Naive thymus-derived CD8-positive, alpha-beta T cell (primary cell): ENCODE measurements around the gene RAB11A. TPM values are rescaled to one million over a fixed set of nuclear protein-coding genes. Genes with fewer than 3 reads are reported as not detected.

Source experiments
- ATAC-seq, 2 donors: fragments of 150-1000 bp; cut with Tn5 transposase in 1 of 2; sonication (Bioruptor Pico), chemical (Tn5 transposase) in 1 of 2; 1 replicate in 1 of 2; 2 replicates in 1 of 2; pipeline ENCODE4 v1.10.0; 2021; ENCODE audit warnings: mild to moderate bottlenecking in 2 of 2, moderate library complexity in 2 of 2
- POLR2A ChIA-PET: fragments of 350-600 bp; sonication (Branson Sonifier 250); formaldehyde crosslinking; loops from one replicate; lab custom pipeline; 2021; ENCODE audit warnings: antibody characterized with exemption; lab: Charles Lee
- DNase-seq, 10 donors: peaks; one replicate each; pipeline versions ENCODE4 v3.0.0 to v3.0.0-alpha.2; 2020 to 2022
- H3K27ac Mint-ChIP-seq, 10 donors: one replicate each; pipeline ENCODE4 v1.8.0; 2020 to 2022; ENCODE audit warnings: mild to moderate bottlenecking in 10 of 10, mixed read lengths in 10 of 10, moderate library complexity in 4 of 10, inconsistent platforms in 1 of 10
- H3K27me3 Mint-ChIP-seq, 5 donors: one replicate each; pipeline ENCODE4 v1.8.0; 2021 to 2022; ENCODE audit warnings: mixed read lengths in 5 of 5
- H3K36me3 Mint-ChIP-seq, 3 donors: one replicate each; pipeline ENCODE4 v1.8.0; 2020 to 2022; ENCODE audit warnings: mixed read lengths in 3 of 3, mild to moderate bottlenecking in 2 of 3, inconsistent platforms in 1 of 3
- H3K4me1 Mint-ChIP-seq, 4 donors: one replicate each; pipeline ENCODE4 v1.8.0; 2021 to 2022; ENCODE audit warnings: mixed read lengths in 4 of 4
- H3K4me3 Mint-ChIP-seq, 10 donors: one replicate each; pipeline ENCODE4 v1.8.0; 2020 to 2022; ENCODE audit warnings: mild to moderate bottlenecking in 10 of 10, mixed read lengths in 10 of 10, moderate library complexity in 6 of 10, inconsistent platforms in 1 of 10
- H3K9me3 Mint-ChIP-seq, 9 donors: one replicate each; pipeline ENCODE4 v1.8.0; 2020 to 2022; ENCODE audit warnings: mixed read lengths in 9 of 9, mild to moderate bottlenecking in 3 of 9, inconsistent platforms in 1 of 9, moderate library complexity in 1 of 9
- polyA plus RNA-seq, 3 donors: library from polyadenylated mRNA; unstranded; fragments of 300-500 nt; fragmentation: Illumina TruSeq; gene quantifications; one replicate each; pipeline ENCODE4 v1.2.3, GENCODE V29; 2021
- total RNA-seq, 8 experiments: library from RNA in 2 of 8; stranded (reverse) in 2 of 8; gene quantifications; one replicate each; pipeline ENCODE4 v1.2.3 and lab custom pipeline; 2021 to 2026

The RAB11A gene
- total RNA-seq (10 to 100 TPM; 75.9 to 76.9 TPM), polyA plus RNA-seq (100 to 1,000 TPM; 186 to 204 (median 186) TPM), total RNA-seq (lab: John Stamatoyannopoulos, UW) (78.3 to 108 (median 92.9) reads per million in 6 experiments)

GRCh38 chr15:65869126-65869953 lies at the start of gene RAB11A:
Gene RAB11A, plus strand, starts transcription at chr15:65869491. Its CDS starts 95 bp downstream, at chr15:65869586.
- ATAC-seq (peak; percentile 91 to 92), DNase-seq (peak; percentile 92 to 98 (median 93))
- Mint-ChIP-seq H3K27me3 (peaks cover 0 to 4% (median 0%) of the 10 kb centered on the region in 5 donors), H3K27ac (peak within 1 kb of the TSS; percentile 93 to 100 (median 99)), H3K9me3 (peaks cover 0 to 4% (median 0%) of the 10 kb centered on the region in 9 donors), H3K4me1 (peaks cover 26 to 38% (median 33%) of the 10 kb centered on the region in 4 donors), H3K36me3 (peaks cover 0 to 4% (median 0%) of the 10 kb centered on the region in 3 donors), H3K4me3 (peak within 1 kb of the TSS; percentile 93 to 100 (median 99))
- POLR2A ChIA-PET: interaction anchor here (0.5 to 2.4 kb wide), 33 partner anchors 10 to 1998 kb away, joined by 3 to 23 read pairs (median 4); partner anchors contain the start of genes DENND4A, DPP8, INTS14 and RNU5B-1

DNA sequence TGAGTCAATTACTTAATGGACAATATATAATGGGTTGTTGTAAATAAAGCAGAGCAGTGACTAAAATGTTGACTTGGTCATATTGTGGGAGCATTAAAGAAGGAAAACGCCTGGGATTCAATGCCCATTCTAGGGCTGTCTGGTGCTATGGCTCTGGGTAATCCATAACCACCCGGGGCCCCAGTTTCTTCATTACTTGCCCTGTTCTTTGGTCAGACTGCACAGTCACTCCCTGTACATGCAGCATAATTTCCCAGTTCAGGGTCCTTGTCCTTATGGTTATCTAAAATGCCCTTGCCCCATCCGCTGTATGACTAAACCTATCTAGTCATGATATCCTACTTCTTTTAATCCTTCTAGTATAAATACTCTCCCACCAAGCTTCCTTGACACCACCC lies 49.7 kb upstream of the RAB11A start:
- Mint-ChIP-seq H3K4me1 (peaks cover 18 to 77% (median 54%) of the 10 kb centered on the region in 4 donors), H3K36me3 (peaks cover 0 to 4% (median 0%) of the 10 kb centered on the region in 3 donors), H3K4me3 (peak overlapping the region in 9 of 10 donors; percentile 62 to 90 (median 75)), H3K9me3 (peaks cover 0 to 9% (median 0%) of the 10 kb centered on the region in 9 donors), H3K27ac (peak overlapping the region; percentile 94 to 99 (median 98)), H3K27me3 (no peaks in the 10 kb centered on the region)
- no peak for DNase-seq
- ATAC-seq: peak in 1 of 2 donors; percentile 12
- POLR2A ChIA-PET: interaction anchor here (1.3 to 6.7 kb wide), 6 partner anchors 8 to 50 kb away, joined by 4 to 97 read pairs (median 27); partner anchors contain the start of genes DENND4A and RAB11A

GRCh38 chr15:65821070-65821469 lies 48.2 kb upstream of the RAB11A start:
- peak overlapping the region in 7 of 10 donors; percentile 16 to 75 (median 31) for H3K4me3 Mint-ChIP-seq
- POLR2A ChIA-PET: interaction anchor here (0.6 to 6.7 kb wide), 5 partner anchors 7 to 919 kb away, joined by 4 to 97 read pairs (median 46); partner anchors contain the start of genes DENND4A and RAB11A

DNA sequence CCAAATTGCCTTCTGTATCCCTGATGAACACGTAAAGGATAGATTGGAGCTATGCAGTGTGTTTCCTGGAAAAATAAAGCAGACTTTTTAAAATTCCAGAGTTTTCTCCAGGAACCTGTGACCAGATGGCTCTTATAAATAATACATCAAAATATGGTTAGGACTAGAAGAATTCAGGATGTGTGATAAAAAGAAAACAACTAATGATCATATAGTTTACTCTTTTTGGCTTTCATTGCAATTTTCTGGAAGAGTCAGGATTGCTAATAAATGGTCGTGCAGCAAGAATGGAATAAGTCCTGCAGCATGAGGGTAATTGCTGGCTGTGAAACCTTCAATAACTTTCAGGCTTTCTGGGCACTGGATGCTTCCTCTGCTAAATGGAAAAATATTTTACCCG lies 47.0 kb upstream of the RAB11A start:
- Mint-ChIP-seq H3K36me3 (peaks cover 0 to 4% (median under 1%) of the 10 kb centered on the region in 3 donors), H3K4me1 (peaks cover 25 to 71% (median 58%) of the 10 kb centered on the region in 4 donors), H3K27me3 (no peaks in the 10 kb centered on the region), H3K4me3 (no peak overlapping the region), H3K27ac (peak overlapping the region in 7 of 10 donors; percentile 15 to 99 (median 56)), H3K9me3 (peaks cover 0 to 9% (median 0%) of the 10 kb centered on the region in 9 donors)
- POLR2A ChIA-PET: interaction anchor here (0.7 to 1.0 kb wide), 4 partner anchors 16 to 40 kb away, joined by 3 to 6 read pairs (median 5); partner anchors contain the start of gene DENND4A
- no peak for ATAC-seq
- DNase-seq: no peak

More at GRCh38 chr15:65821070-65821469, 48.2 kb upstream of the RAB11A start:
- DNase-seq: no peak
- H3K27ac Mint-ChIP-seq: peak overlapping the region; percentile 90 to 99 (median 97)
- no peak for ATAC-seq
- peaks cover 20 to 75% (median 57%) of the 10 kb centered on the region in 4 donors for H3K4me1 Mint-ChIP-seq
- H3K9me3 Mint-ChIP-seq: peaks cover 0 to 9% (median 0%) of the 10 kb centered on the region in 9 donors
- H3K36me3 Mint-ChIP-seq: peaks cover 0 to 4% (median 0%) of the 10 kb centered on the region in 3 donors
- H3K27me3 Mint-ChIP-seq: no peaks in the 10 kb centered on the region

DNA sequence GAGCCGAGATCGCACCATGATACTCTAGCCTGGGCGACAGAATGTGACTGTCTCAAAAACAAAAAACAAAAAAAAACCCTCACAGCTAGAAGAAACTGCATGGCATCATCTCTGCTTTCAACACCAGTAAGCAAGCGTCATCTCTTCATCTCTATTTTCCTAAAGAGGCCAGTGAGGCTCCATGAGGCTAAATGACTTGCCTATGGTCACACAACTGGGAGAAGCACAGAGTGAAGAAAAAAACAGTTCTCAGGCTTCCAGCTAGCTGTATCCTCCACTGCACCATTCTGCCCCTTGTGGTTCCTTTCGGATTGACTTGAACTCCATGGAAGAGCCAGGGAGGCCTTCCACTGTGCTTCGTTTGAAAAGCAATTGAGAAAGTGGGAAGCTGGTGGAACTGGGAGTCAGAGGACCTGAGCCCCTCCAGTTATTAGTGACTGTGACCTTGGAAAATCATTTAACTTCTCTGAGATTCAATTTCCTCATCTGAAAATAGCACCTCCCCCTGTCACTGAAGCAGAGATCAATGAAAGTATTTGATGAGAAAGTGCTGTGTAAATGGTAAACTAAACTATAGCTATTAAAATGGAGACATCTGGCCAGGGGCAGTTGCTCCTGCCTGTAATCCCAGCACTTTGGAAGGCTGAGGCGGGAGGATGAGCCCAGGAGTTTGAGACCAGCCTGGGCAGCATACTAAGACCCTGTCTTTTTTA lies 45.1 kb upstream of the RAB11A start:
- Mint-ChIP-seq H3K9me3 (peaks cover 0 to 9% (median 0%) of the 10 kb centered on the region in 9 donors), H3K4me3 (no peak overlapping the region), H3K27ac (peak overlapping the region; percentile 22 to 77 (median 64)), H3K36me3 (peaks cover 0 to 2% (median 0%) of the 10 kb centered on the region in 3 donors), H3K27me3 (no peaks in the 10 kb centered on the region), H3K4me1 (peaks cover 25 to 71% (median 61%) of the 10 kb centered on the region in 4 donors)
- ATAC-seq: no peak
- POLR2A ChIA-PET: interaction anchor here (0.9 to 3.2 kb wide), 3 partner anchors 16 to 45 kb away, joined by 3 to 13 read pairs (median 3); partner anchors contain the start of genes DENND4A and RAB11A
- DNase-seq: peak in 1 of 10 donors; percentile 12

DNA sequence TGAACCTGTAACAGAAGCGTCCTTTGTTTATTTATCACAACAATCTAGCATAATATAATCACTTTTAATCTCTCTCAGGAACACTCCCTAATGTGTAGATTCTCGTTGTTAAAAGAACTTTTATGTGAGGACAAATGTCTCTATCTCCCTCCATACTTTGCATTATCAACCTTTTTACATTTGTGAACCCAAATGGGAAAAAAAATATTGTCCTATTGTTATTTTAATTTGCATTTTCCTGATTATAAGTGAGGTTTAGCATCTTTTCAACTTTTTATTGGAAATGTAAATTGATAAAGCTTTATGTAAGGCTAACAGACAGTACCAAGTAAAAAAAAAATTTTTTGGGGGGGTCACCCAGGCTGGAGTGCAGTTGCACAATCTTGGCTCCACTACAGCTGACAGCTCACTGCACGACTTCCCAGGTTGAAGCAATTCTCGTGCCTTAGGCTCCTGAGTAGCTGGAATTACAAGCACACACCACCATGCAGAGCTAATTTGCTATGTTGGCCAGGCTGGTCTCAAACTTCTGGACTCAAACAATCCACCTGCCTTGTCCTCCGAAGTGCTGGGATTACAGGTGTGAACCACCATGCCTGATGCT lies 44.2 kb upstream of the RAB11A start:
- H3K36me3 Mint-ChIP-seq: peaks cover 0 to 2% (median 0%) of the 10 kb centered on the region in 3 donors
- peaks cover 0 to 5% (median 0%) of the 10 kb centered on the region in 9 donors for H3K9me3 Mint-ChIP-seq
- H3K27ac Mint-ChIP-seq: peak overlapping the region in 1 of 10 donors; percentile 65
- ATAC-seq: no peak
- POLR2A ChIA-PET: interaction anchor here (0.6 to 3.2 kb wide), 3 partner anchors 11 to 33 kb away, joined by 3 to 13 read pairs (median 3); partner anchors contain the start of gene DENND4A
- no peak overlapping the region for H3K4me3 Mint-ChIP-seq
- H3K27me3 Mint-ChIP-seq: no peaks in the 10 kb centered on the region
- peaks cover 22 to 67% (median 56%) of the 10 kb centered on the region in 4 donors for H3K4me1 Mint-ChIP-seq
- no peak for DNase-seq

DNA sequence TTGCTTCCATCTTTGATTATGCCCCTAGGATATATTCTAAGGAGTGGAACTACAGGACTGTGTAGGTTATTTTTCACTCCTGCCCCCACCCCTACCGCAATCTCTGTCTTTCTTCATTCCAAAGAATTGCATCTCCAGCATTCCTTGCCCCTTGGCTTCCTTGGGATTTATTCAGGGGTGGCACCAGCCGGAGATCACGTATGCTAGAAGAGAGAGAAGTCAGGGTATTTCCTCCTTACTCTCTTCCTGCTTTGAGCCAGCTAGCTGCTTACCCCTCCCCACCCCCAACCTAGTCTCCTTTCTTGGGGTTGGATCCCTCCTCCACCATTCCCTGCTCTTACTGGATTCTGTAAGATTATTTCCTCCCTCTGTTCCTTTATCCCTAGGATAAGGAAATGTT lies 42.2 kb upstream of the RAB11A start:
- H3K27ac Mint-ChIP-seq: peak overlapping the region; percentile 95 to 99 (median 96)
- no peaks in the 10 kb centered on the region for H3K27me3 Mint-ChIP-seq

DNA sequence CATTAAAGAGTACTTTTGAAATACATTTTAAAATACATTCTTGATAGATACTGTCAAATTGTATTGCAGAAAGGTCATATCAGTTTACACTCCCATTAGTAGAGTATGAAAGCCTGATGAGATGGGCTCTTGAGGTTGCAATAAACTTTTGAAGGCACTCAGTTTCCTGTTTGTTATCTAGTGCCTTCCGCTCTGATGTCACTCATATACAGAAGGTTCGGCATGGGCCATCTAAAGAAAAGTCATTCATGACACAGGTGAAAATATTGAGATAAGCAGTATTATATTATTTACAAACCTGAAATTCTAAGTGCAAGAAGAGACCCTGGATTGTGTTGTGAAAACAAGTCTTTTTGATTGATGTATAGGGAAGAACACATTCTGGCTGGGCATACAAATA lies 40.7 kb upstream of the RAB11A start:
- ATAC-seq (peak; percentile 83 to 90), DNase-seq (peak in 8 of 10 donors; percentile 34 to 83 (median 66))
- peak overlapping the region; percentile 56 to 84 (median 76) for H3K4me3 Mint-ChIP-seq
- H3K4me1 Mint-ChIP-seq: peaks cover 28 to 65% (median 60%) of the 10 kb centered on the region in 4 donors
- peaks cover 0 to 2% (median 0%) of the 10 kb centered on the region in 3 donors for H3K36me3 Mint-ChIP-seq
- POLR2A ChIA-PET: interaction anchor here (0.6 to 3.8 kb wide), 8 partner anchors 9 to 80 kb away, joined by 3 to 46 read pairs (median 4); partner anchors contain the start of genes DENND4A and RAB11A
- H3K27me3 Mint-ChIP-seq: no peaks in the 10 kb centered on the region
- H3K27ac Mint-ChIP-seq: peak overlapping the region; percentile 95 to 99 (median 98)
- H3K9me3 Mint-ChIP-seq: no peaks in the 10 kb centered on the region

More for the DNA sequence above, 42.2 kb upstream of the RAB11A start:
- peaks cover 19 to 62% (median 49%) of the 10 kb centered on the region in 4 donors for H3K4me1 Mint-ChIP-seq
- peak in 1 of 2 donors; percentile 32 for ATAC-seq
- H3K9me3 Mint-ChIP-seq: no peaks in the 10 kb centered on the region
- H3K4me3 Mint-ChIP-seq: peak overlapping the region; percentile 52 to 83 (median 68)
- peak in 3 of 10 donors; percentile 23 to 32 (median 31) for DNase-seq
- POLR2A ChIA-PET: interaction anchor here (0.8 to 3.8 kb wide), 7 partner anchors 8 to 42 kb away, joined by 3 to 46 read pairs (median 5); partner anchors contain the start of genes DENND4A and RAB11A
- peaks cover 0 to 2% (median 0%) of the 10 kb centered on the region in 3 donors for H3K36me3 Mint-ChIP-seq

GRCh38 chr15:65829130-65829764 lies 40.0 kb upstream of the RAB11A start:
- ATAC-seq (peak; percentile 24 to 57), DNase-seq (peak in 5 of 10 donors; percentile 33 to 67 (median 53))
- Mint-ChIP-seq H3K4me1 (peaks cover 32 to 65% (median 63%) of the 10 kb centered on the region in 4 donors), H3K36me3 (peaks cover 0 to 2% (median 0%) of the 10 kb centered on the region in 3 donors), H3K9me3 (no peaks in the 10 kb centered on the region), H3K27me3 (no peaks in the 10 kb centered on the region), H3K4me3 (peak overlapping the region; percentile 56 to 84 (median 76)), H3K27ac (peak overlapping the region; percentile 95 to 99 (median 98))
- POLR2A ChIA-PET: interaction anchor here (0.6 to 3.8 kb wide), 7 partner anchors 10 to 80 kb away, joined by 3 to 46 read pairs (median 4); partner anchors contain the start of genes DENND4A and RAB11A

- Mint-ChIP-seq H3K9me3 (no peaks in the 10 kb centered on the region), H3K4me1 (peaks cover 24 to 65% (median 51%) of the 10 kb centered on the region in 4 donors), H3K4me3 (peak overlapping the region; percentile 69 to 91 (median 81)), H3K27me3 (no peaks in the 10 kb centered on the region), H3K27ac (peak overlapping the region; percentile 92 to 98 (median 96)), H3K36me3 (no peaks in the 10 kb centered on the region)
- ATAC-seq (peak; percentile 57 to 60), DNase-seq (peak; percentile 27 to 73 (median 48))
- POLR2A ChIA-PET: interaction anchor here (0.7 to 4.7 kb wide), 14 partner anchors 10 to 115 kb away, joined by 3 to 47 read pairs (median 4); partner anchors contain the start of genes DENND4A and RAB11A
These were observed 36.5 kb upstream of the RAB11A start for GRCh38 chr15:65832549-65833364.
